Glomerular endothelial cell (primary cell): ENCODE measurements around the gene RHOBTB3. TPM values are rescaled to one million over a fixed set of nuclear protein-coding genes. Genes with fewer than 3 reads are reported as not detected.
"Not testable (repeated sequence)": the region's sequence is repeated elsewhere in the genome, so short reads cannot be mapped to it uniquely, and the experiment has no call there.

ENCODE experiments used
- DNase-seq: peaks from one replicate; pipeline ENCODE4 v3.0.0-alpha.2; 2011; ENCODE audit warnings: low read depth, low spot score; ENCODE audit errors: extremely low read depth
- total RNA-seq: library from RNA; depleted of rRNA; stranded (reverse); fragments of >200 nt; gene quantifications from 2 replicates; pipeline ENCODE4 v1.2.3, GENCODE V29; 2015

Gene RHOBTB3
- total RNA-seq, result 43.9 and 47.1 TPM in 2 replicates

GRCh38 chr5:95730730-95731570, at the start of gene RHOBTB3:
RHOBTB3 (plus strand) TSS chr5:95731336; CDS start chr5:95731683, 347 bp downstream.
- DNase-seq, result no peak

- no peak for DNase-seq
Observed at GRCh38 chr5:95682891-95683290, 48.2 kb upstream of the RHOBTB3 start, which contains the start of gene SPATA9. SPATA9 (minus strand) TSS chr5:95682991; CDS start chr5:95682854, 137 bp downstream.

GRCh38 chr5:95684361-95684760, 46.8 kb upstream of the RHOBTB3 start:
- no peak for DNase-seq

- DNase-seq, result no peak
Observed at GRCh38 chr5:95686651-95687050, 44.5 kb upstream of the RHOBTB3 start.

- no peak for DNase-seq
Observed at GRCh38 chr5:95689680-95690079, 41.5 kb upstream of the RHOBTB3 start.

GRCh38 chr5:95690333-95690732, 40.8 kb upstream of the RHOBTB3 start:
- no peak for DNase-seq

- no peak for DNase-seq
Observed at GRCh38 chr5:95697781-95698681, 33.1 kb upstream of the RHOBTB3 start.

GRCh38 chr5:95699337-95699736, 31.8 kb upstream of the RHOBTB3 start:
- DNase-seq, result no peak

GRCh38 chr5:95701074-95701473, 30.1 kb upstream of the RHOBTB3 start:
- no peak for DNase-seq

- no peak for DNase-seq
Observed at GRCh38 chr5:95704150-95704549, 27.0 kb upstream of the RHOBTB3 start.

GRCh38 chr5:95706196-95706595, 24.9 kb upstream of the RHOBTB3 start:
- not testable (repeated sequence) for DNase-seq

- no peak for DNase-seq
Observed at GRCh38 chr5:95707055-95707454, 24.1 kb upstream of the RHOBTB3 start.

- not testable (repeated sequence) for DNase-seq
Observed at GRCh38 chr5:95707534-95708188, 23.5 kb upstream of the RHOBTB3 start.

GRCh38 chr5:95708876-95709275, 22.3 kb upstream of the RHOBTB3 start:
- no peak for DNase-seq

GRCh38 chr5:95709967-95710650, 21.0 kb upstream of the RHOBTB3 start:
- no peak for DNase-seq

GRCh38 chr5:95710651-95711500, 20.3 kb upstream of the RHOBTB3 start:
- DNase-seq, result not testable (repeated sequence)

- no peak for DNase-seq
Observed at GRCh38 chr5:95711501-95712346, 19.4 kb upstream of the RHOBTB3 start.

GRCh38 chr5:95712347-95712958, 18.7 kb upstream of the RHOBTB3 start:
- no peak for DNase-seq
